Putamen (tissue), 1 donor: ENCODE measurements around the gene RAB4A.

Experiments used
- DNase-seq: peaks from one replicate; pipeline ENCODE4 v3.0.0-alpha.2; 2016; ENCODE audit warnings: low spot score

The RAB4A gene

GRCh38 chr1:229339520-229339919 is 68.6 kb downstream of the RAB4A start:
- DNase-seq: no peak

DNA sequence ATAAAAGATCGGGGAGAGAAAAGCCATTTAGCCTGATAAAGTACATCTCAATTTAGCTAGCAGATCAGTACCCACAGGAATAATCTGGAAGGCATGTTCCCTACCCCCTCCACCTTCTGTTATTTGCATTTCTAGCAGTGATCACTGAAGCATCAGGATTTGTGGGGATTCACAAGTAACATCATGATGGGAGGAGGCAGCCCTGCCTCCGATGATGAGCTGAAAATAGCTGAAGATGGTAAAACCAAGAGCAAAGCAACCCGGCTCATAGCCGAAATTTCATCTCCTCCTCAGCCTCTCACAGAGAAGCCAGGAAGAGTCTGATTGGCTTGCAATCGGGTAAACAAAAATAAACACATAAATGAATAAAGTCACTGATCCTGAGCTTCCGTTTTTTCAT is 69.6 kb downstream of the RAB4A start:
- DNase-seq: peak; percentile 65

DNA sequence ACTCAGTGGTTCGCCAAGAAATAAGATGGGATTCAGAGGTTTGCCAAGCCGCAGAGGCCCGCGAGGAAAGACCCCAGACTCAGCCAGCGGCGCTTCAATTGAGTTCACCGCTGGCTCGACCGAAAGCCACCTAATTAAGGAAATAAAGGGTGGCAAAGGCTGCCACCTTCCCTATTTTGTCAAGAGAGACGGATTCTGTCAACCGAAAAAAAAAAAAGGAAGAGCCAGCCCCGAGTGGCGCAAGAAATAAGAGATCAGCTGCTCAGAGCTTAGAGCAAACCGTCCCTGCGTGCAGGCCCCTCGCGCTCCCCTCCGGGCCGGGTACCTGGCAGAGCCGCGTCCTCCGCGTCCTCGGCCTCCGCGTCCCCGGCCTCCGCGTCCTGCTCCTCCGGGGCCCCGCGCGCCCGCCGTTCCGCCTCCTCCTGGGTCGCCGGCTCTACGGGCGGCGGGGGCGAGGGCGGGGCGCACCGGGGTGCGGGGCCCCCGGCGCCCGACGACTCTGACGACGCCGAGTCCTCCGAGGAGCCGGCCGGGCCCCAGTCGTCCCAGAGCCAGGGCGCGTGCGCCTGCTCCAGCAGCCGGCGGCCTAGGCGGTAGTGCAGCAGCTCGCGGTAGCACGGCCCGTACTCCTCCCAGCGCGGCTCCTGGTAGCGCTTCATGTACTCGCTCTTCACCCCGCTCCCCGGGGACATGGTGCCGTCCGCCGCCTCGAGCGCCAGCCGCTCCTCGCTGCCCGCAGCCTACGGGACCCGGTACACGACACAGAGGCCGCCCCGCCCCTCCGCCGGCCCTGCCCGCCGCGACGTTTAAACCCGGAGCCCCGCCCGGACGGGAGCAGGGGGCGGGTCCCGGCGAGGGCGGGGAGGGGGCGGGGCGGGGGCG is 71.1 kb downstream of the RAB4A start:
- peak; percentile 89 for DNase-seq

GRCh38 chr1:229342656-229343569 is 72.0 kb downstream of the RAB4A start, which contains the start of gene CCSAP:
TSS of gene CCSAP (minus strand) at chr1:229343047. CDS start at chr1:229342465, 582 bp downstream.
- DNase-seq: peak; percentile 80

GRCh38 chr1:229344139-229344538 is 73.2 kb downstream of the RAB4A start:
- DNase-seq: no peak

- DNase-seq: no peak
Observed at GRCh38 chr1:229344937-229345684, 74.2 kb downstream of the RAB4A start.

- DNase-seq: no peak
Observed at GRCh38 chr1:229347528-229347927, 76.6 kb downstream of the RAB4A start.

DNA sequence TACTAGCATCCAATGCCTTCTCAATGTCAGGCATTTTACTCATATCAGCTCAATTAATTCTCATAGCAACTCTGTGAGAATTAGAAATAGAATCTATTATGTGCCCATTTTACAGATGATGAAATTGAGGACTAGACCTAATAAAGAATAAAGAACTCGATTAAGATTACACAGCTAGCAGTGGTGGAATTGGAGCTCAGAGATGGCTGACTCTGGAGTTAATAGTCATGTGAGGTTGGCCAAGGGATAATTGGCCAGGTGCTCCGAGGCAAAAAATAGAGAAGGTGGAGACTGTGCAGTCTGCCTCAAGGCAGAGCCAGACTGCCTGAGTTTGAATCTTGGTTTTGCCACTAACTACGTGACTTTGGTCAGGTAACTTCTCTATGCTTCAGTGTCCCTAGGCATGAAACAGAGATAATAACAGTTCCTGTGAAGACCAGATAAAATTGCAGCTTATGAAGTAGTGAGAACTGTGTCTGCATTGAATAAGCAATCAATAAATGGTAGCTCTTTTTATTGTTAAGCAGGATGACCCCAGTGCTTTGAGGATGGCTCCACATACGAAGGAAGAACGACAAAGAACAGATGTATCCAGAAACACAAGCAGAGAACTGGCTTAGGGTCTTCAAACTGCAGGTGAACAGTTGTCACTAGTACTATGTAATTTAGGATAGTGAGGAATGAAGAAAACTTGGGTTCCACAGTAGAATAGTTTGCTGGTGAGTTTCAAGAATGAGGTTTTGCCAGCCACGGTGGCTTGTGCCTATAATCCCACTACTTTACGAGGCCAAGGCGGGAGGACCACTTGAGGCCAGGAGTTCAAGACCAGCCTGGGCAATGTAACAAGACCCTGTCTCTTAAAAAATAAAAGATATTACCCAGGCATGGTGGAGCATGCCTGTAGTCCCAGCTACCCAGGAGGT is 78.8 kb downstream of the RAB4A start:
- DNase-seq: no peak

- no peak for DNase-seq
Observed at GRCh38 chr1:229352975-229353374, 82.1 kb downstream of the RAB4A start.

GRCh38 chr1:229354226-229354625 is 83.3 kb downstream of the RAB4A start:
- DNase-seq: no peak
